OCI-LY7 (cell line): ENCODE measurements around the gene EIF5AL1.

Experiments
- CTCF ChIP-seq: fragments of 200-600 bp; sonication (generic); conservative IDR thresholded peaks from 2 replicates; pipeline ENCODE4 v1.5.1; 2014; ENCODE audit warnings: mild to moderate bottlenecking, antibody characterized with exemption, low read length, moderate library complexity, mixed read lengths
- EZH2phosphoT487 ChIP-seq: fragments of 200-600 bp; sonication (generic); IDR thresholded peaks from 2 replicates; pipeline ENCODE4 v1.6.1; 2018; ENCODE audit warnings: low read depth, borderline replicate concordance, mild to moderate bottlenecking, mixed run types, antibody characterized with exemption, low read length, moderate library complexity, mixed read lengths

GRCh38 chr10:79482304-79482703, 30.0 kb upstream of the EIF5AL1 start:
- TF ChIP-seq CTCF, result no peak
- no peak for TF ChIP-seq EZH2phosphoT487
